ENCODE measurements around the gene CFAP97. TPM values are rescaled to one million over a fixed set of nuclear protein-coding genes. Genes with fewer than 3 reads are reported as not detected.

CFAP97 gene
- total RNA-seq, 4 donors from 2014 or later, result 6.5 to 14.1 (median 10.8) TPM

DNA sequence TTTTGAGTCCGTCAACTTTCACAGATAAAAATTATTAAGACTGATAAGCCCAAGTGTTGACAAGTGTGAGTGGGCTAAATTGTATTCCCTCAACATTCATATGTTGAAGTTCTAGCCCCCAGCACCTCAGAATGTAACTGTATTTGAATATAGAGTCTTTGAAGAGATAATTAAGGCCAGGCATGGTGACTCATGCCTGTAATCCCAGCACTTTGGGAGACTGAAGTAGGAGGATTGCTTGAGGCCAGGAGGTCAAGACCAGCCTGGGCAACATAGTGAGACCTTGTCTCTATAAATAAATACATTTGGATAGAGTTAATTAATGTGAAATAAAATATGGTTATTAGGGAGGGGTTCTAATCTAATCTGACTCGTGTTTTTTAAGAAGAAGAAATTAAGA is 90.5 kb downstream of the CFAP97 start:
- Histone ChIP-seq H3K4me1 (peaks cover 27 to 34% of the 10 kb centered on the region in 2 donors), H3K36me3 (no peaks in the 10 kb centered on the region), H3K4me3 (no peak overlapping the region), H3K27ac (peak overlapping the region; percentile 73 to 82 (median 76)), H3K27me3 (no peaks in the 10 kb centered on the region), H3K9me3 (no peaks in the 10 kb centered on the region)
- intact Hi-C loops (cut with DNase I; ENCODE audit: low total_unique reads) (loop anchor here (2.0 to 10.0 kb wide), 2 partner anchors 29 to 289 kb away; partner anchors contain the start of genes ACSL1 and SLC25A4), in situ Hi-C loops (cut with MboI; ENCODE audit: low sequenced_read_pairs in 4 of 4) (no loop called here)
- TF ChIP-seq, protein P1, sequence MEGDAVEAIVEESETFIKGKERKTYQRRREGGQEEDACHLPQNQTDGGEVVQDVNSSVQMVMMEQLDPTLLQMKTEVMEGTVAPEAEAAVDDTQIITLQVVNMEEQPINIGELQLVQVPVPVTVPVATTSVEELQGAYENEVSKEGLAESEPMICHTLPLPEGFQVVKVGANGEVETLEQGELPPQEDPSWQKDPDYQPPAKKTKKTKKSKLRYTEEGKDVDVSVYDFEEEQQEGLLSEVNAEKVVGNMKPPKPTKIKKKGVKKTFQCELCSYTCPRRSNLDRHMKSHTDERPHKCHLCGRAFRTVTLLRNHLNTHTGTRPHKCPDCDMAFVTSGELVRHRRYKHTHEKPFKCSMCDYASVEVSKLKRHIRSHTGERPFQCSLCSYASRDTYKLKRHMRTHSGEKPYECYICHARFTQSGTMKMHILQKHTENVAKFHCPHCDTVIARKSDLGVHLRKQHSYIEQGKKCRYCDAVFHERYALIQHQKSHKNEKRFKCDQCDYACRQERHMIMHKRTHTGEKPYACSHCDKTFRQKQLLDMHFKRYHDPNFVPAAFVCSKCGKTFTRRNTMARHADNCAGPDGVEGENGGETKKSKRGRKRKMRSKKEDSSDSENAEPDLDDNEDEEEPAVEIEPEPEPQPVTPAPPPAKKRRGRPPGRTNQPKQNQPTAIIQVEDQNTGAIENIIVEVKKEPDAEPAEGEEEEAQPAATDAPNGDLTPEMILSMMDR (IDR thresholded peaks at IDR 0.05 in 4 of 5, conservative IDR thresholded peaks at IDR 0.05 in 1 of 5), result no peak
- no peak for TF ChIP-seq POLR2A (IDR thresholded peaks at IDR 0.05)
- DNase-seq (no peak), ATAC-seq (no peak)

DNA sequence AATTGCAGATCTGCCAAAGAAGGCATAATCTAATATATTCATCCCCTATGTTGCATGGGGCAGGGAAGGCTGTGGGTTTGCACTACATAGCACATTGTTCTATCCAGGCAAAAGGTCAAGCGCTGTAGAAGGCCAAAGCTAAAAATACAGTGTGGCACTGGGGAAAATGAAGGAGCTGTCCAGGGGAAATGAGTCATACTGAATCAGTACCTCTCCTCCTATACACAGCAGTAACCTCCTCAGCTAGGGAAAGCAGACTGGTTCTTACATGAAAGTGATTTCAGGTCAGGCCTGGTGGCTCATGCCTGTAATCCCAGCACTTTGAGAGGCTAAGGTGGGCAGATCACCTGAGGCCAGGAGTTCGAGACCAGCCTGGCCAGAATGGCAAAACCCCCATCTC is 91.7 kb downstream of the CFAP97 start:
- H3K27ac ChIP-seq, result peak overlapping the region; percentile 73 to 82 (median 76)

DNA sequence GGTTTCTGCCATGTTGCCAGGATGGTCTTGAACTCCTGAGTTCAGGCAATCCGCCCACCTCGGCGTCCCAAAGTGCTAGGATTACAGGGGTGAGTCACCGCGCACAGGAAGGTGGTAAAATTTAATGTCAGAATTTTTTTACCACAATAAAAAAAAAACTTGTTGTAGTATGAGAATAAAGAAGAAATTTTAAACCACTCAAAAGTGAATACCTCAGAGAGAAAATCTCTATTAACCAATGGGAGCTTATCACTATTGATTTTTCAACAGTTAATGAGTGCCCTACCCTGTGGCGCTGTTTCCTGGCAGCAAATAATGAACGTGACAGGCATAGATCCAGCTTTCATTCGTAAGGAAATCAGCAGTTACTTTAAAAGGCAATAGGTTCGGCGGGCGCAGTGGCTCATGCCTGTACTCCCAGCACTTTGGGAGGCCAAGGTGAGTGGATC is 93.4 kb downstream of the CFAP97 start:
- in situ Hi-C loops (cut with MboI; ENCODE audit: low sequenced_read_pairs in 4 of 4), result no loop called here
- TF ChIP-seq, protein P1 (IDR thresholded peaks at IDR 0.05 in 4 of 5, conservative IDR thresholded peaks at IDR 0.05 in 1 of 5), result no peak
- TF ChIP-seq POLR2A (IDR thresholded peaks at IDR 0.05), result no peak

More for the DNA sequence above, 91.7 kb downstream of the CFAP97 start:
- in situ Hi-C loops (cut with MboI; ENCODE audit: low sequenced_read_pairs in 4 of 4) (no loop called here), intact Hi-C loops (cut with DNase I; ENCODE audit: low total_unique reads) (loop anchor here (2.0 to 10.0 kb wide), 2 partner anchors 31 to 287 kb away; partner anchors contain the start of genes ACSL1 and SLC25A4)
- H3K4me3 ChIP-seq, result no peak overlapping the region
- DNase-seq (peak; percentile 63 to 75), ATAC-seq (peak; percentile 100)
- peaks cover 27 to 34% of the 10 kb centered on the region in 2 donors for H3K4me1 ChIP-seq
- no peaks in the 10 kb centered on the region for H3K36me3 ChIP-seq
- no peaks in the 10 kb centered on the region for H3K27me3 ChIP-seq
- H3K9me3 ChIP-seq, result no peaks in the 10 kb centered on the region
- TF ChIP-seq, protein P1 (IDR thresholded peaks at IDR 0.05 in 4 of 5, conservative IDR thresholded peaks at IDR 0.05 in 1 of 5), result no peak
- no peak for TF ChIP-seq POLR2A (IDR thresholded peaks at IDR 0.05)

DNA sequence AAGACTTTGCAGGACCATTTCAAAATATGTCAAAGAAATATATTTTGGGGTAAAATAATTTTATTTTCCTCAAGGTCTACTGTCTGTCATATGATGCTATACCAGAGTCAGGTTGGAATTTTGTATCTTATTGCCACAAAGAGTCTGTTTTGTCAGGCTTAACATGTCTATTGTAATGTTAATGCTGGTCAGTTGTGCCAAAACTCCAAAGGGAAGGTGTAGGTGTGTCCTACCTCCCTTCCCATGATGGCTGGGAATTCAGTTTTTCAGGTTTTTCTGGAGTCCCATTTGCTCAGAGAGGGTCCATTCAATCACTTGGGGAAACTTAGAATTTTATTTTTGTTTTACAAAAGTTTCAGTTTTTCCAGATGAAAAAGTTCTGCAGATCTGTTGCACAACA is 94.1 kb downstream of the CFAP97 start:
- H3K36me3 ChIP-seq, result no peaks in the 10 kb centered on the region
- peaks cover 20 to 26% of the 10 kb centered on the region in 2 donors for H3K4me1 ChIP-seq
- no peak for DNase-seq
- TF ChIP-seq, protein P1 (IDR thresholded peaks at IDR 0.05 in 4 of 5, conservative IDR thresholded peaks at IDR 0.05 in 1 of 5), result no peak
- TF ChIP-seq POLR2A (IDR thresholded peaks at IDR 0.05), result no peak
- no peak for ATAC-seq
- no peaks in the 10 kb centered on the region for H3K27me3 ChIP-seq
- no peaks in the 10 kb centered on the region for H3K9me3 ChIP-seq
- intact Hi-C loops (cut with DNase I; ENCODE audit: low total_unique reads) (loop anchor here (10.0 kb wide), 1 partner anchor 285 kb away; the partner anchor contains the start of gene ACSL1), in situ Hi-C loops (cut with MboI; ENCODE audit: low sequenced_read_pairs in 4 of 4) (no loop called here)
- H3K27ac ChIP-seq, result no peak overlapping the region
- no peak overlapping the region for H3K4me3 ChIP-seq

More for the DNA sequence above, 93.4 kb downstream of the CFAP97 start:
- H3K4me1 ChIP-seq, result peaks cover 20 to 26% of the 10 kb centered on the region in 2 donors
- no peak overlapping the region for H3K4me3 ChIP-seq
- no peak overlapping the region for H3K27ac ChIP-seq
- no peaks in the 10 kb centered on the region for H3K36me3 ChIP-seq
- no peak for DNase-seq
- H3K27me3 ChIP-seq, result no peaks in the 10 kb centered on the region
- no peaks in the 10 kb centered on the region for H3K9me3 ChIP-seq
- intact Hi-C loops (cut with DNase I; ENCODE audit: low total_unique reads), result loop anchor here (10.0 kb wide), 1 partner anchor 286 kb away; the partner anchor contains the start of gene ACSL1
- no peak for ATAC-seq

Other genes with a start within 250 kb of the CFAP97 start
- gene HELT, start 185.5 kb downstream of the CFAP97 start, total RNA-seq, result not detected
- gene SLC25A4, start 60.7 kb downstream of the CFAP97 start, total RNA-seq, result 100 to 1,000 TPM; 360 to 914 (median 389) TPM
- gene SNX25, start 5.6 kb upstream of the CFAP97 start, total RNA-seq, result 10 to 100 TPM; 11.3 to 17.3 (median 13.4) TPM
- gene LRP2BP, start 191.9 kb upstream of the CFAP97 start, total RNA-seq, result 1 to 10 TPM in 1 of 4 donors, under 1 TPM in 3; 0.20 to 2.0 (median 0.51) TPM
- 10 to 100 TPM in 1 of 4 donors, 1 to 10 TPM in 3; 5.9 to 15.4 (median 9.3) TPM for gene ANKRD37, start 192.8 kb upstream of the CFAP97 start, total RNA-seq
- 10 to 100 TPM; 36.3 to 56.5 (median 40.1) TPM for gene UFSP2, start 222.0 kb upstream of the CFAP97 start, total RNA-seq